ENCODE measurements around the gene BLOC1S4.

The BLOC1S4 gene

DNA sequence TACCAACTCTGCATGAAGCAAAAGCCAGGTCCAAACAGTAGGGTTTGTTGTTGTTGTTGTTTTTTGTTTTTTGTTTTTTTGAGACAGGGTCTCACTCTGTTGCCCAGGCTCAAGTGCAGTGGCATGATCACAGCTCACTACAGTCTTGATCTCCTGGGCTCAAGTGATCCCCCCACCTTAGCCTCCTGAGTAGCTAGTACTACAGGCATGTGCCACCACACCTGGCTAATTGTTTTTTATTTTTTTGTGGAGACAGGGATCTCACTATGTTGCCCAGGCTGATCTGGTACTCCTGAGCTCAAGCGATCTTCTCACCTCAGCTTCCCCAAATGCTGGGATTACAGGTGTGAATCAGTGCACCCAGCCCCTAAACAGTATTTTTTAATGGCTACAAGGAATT, 16.1 kb upstream of the BLOC1S4 start:
- H3K4me3 ChIP-seq (ENCODE audit: low read depth, low read length): no peak overlapping the region
- TF ChIP-seq, protein P1, sequence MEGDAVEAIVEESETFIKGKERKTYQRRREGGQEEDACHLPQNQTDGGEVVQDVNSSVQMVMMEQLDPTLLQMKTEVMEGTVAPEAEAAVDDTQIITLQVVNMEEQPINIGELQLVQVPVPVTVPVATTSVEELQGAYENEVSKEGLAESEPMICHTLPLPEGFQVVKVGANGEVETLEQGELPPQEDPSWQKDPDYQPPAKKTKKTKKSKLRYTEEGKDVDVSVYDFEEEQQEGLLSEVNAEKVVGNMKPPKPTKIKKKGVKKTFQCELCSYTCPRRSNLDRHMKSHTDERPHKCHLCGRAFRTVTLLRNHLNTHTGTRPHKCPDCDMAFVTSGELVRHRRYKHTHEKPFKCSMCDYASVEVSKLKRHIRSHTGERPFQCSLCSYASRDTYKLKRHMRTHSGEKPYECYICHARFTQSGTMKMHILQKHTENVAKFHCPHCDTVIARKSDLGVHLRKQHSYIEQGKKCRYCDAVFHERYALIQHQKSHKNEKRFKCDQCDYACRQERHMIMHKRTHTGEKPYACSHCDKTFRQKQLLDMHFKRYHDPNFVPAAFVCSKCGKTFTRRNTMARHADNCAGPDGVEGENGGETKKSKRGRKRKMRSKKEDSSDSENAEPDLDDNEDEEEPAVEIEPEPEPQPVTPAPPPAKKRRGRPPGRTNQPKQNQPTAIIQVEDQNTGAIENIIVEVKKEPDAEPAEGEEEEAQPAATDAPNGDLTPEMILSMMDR (IDR thresholded peaks at IDR 0.05; ENCODE audit: low read depth, low read length, missing control alignments): no peak
- DNase-seq (ENCODE audit: low read depth): no peak

- no peak overlapping the region for H3K4me3 ChIP-seq (ENCODE audit: low read depth, low read length)
- no peak for DNase-seq (ENCODE audit: low read depth)
- TF ChIP-seq, protein P1 (IDR thresholded peaks at IDR 0.05; ENCODE audit: low read depth, low read length, missing control alignments): peak; percentile 44
These were observed 14.6 kb upstream of the BLOC1S4 start for GRCh38 chr4:6701371-6701770.

GRCh38 chr4:6702761-6703160, 13.2 kb upstream of the BLOC1S4 start:
- H3K4me3 ChIP-seq (ENCODE audit: low read depth, low read length): no peak overlapping the region
- TF ChIP-seq, protein P1 (IDR thresholded peaks at IDR 0.05; ENCODE audit: low read depth, low read length, missing control alignments): no peak
- DNase-seq (ENCODE audit: low read depth): no peak

DNA sequence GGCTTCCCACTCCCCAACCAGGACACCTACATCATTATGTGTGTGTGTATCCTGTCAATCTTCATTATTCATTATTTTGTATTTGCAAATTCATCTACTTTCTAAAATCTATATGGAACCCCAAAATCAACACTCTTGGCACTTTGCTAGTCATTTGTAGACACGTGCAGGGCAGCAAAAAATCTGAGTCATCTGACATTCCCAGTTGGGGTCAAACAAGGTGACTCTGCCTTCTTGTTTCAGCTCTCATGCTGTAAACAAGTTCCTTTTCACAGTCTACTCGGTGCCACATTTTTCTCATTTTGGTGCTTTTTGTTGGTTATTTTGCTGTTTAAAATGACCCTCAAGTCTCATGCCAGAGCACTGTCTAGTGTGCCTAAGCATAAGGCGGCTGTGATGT, 12.2 kb upstream of the BLOC1S4 start:
- DNase-seq (ENCODE audit: low read depth): no peak
- H3K4me3 ChIP-seq (ENCODE audit: low read depth, low read length): no peak overlapping the region
- TF ChIP-seq, protein P1 (IDR thresholded peaks at IDR 0.05; ENCODE audit: low read depth, low read length, missing control alignments): no peak

GRCh38 chr4:6705646-6706045, 10.3 kb upstream of the BLOC1S4 start:
- TF ChIP-seq, protein P1 (IDR thresholded peaks at IDR 0.05; ENCODE audit: low read depth, low read length, missing control alignments): no peak
- no peak for DNase-seq (ENCODE audit: low read depth)
- no peak overlapping the region for H3K4me3 ChIP-seq (ENCODE audit: low read depth, low read length)

GRCh38 chr4:6706173-6706572, 9.8 kb upstream of the BLOC1S4 start:
- DNase-seq (ENCODE audit: low read depth): no peak
- H3K4me3 ChIP-seq (ENCODE audit: low read depth, low read length): no peak overlapping the region
- TF ChIP-seq, protein P1 (IDR thresholded peaks at IDR 0.05; ENCODE audit: low read depth, low read length, missing control alignments): no peak

DNA sequence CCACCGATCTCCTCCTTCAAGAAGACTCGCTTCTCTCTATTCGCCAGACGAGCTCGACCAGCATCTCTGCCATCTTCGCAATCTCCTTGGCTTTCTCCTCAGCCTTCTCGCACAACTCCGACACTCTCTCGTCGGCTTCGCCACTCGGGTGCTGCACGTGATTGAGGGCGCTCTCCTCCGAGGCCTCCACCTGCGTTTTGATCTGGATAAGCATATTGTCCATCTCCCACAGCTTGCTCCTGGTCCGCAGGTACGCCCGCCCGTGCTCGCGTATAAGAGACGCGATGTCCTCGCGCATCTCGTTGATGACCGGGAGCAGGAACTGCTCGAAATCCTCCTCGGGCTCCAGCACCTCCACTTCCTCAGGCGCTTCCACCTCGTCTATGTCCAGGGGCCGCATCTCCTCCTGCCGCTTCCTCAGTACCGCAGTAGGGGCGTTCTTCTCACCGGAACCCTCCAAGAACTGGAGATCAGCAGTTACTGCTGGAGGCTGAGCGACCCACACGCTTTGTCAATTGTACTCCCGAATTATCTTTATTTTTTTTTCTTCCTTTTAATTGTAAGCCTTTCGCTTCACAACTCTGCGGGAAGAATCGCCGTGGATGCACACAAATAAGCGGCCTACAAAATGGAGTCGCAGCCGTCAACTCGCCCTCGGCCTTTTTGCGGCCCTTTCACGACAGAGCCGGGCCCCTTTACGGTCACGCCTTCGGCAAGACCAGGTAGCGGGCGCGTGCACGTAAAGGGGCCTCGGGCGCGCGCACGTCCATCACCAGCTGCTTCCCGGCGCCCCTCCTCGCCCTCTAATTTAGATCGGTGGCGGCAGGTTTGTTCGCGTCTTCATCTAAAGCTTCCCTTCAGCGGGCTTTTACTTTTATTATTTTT, 6.5 kb upstream of the BLOC1S4 start, which contains the start of gene MRFAP1L1:
Gene MRFAP1L1 (minus strand): TSS at position 636 of the 885 bp plus-strand sequence. CDS start 236 bp downstream, at position 400.
- TF ChIP-seq, protein P1 (IDR thresholded peaks at IDR 0.05; ENCODE audit: low read depth, low read length, missing control alignments): no peak
- H3K4me3 ChIP-seq (ENCODE audit: low read depth, low read length): peak within 1 kb of the TSS; percentile 62
- DNase-seq (ENCODE audit: low read depth): peak; percentile 94
